GM12878 (cell line): ENCODE measurements around the gene ARHGEF18. TPM values are rescaled to one million over a fixed set of nuclear protein-coding genes. Genes with fewer than 3 reads are reported as not detected.

ENCODE experiments used
- ATAC-seq: fragments of 200-7000 bp; cut with Tn5 transposase; 3 replicates; pipeline ENCODE4 v1.9.1; 2020; ENCODE audit warnings: mild to moderate bottlenecking, moderate library complexity
- BruUV-seq: library from RNA; stranded (reverse); fragments of 400-500 nt; replicated peaks from 2 replicates; lab custom pipeline; 2021; lab: Mats Ljungman, UMichigan
- CTCF ChIA-PET: fragments of 300-600 bp; sonication (Branson Sonifier 250); formaldehyde crosslinking; extraction: SDS; loops from one replicate; lab custom pipeline; 2021; ENCODE audit warnings: inconsistent platforms; lab: Yijun Ruan, JAX
- POLR2A ChIA-PET: fragments of 350-600 bp; formaldehyde crosslinking; extraction: SDS; loops from one replicate; lab custom pipeline; 2021; ENCODE audit warnings: inconsistent platforms; lab: Charles Lee
- RAD21 ChIA-PET: fragments of 300-600 bp; sonication (Branson Sonifier 250); formaldehyde crosslinking; loops from one replicate; lab custom pipeline; 2023; ENCODE audit warnings: antibody characterized with exemption; ENCODE audit not compliant: unreplicated experiment; lab: Charles Lee
- SMC1A ChIA-PET: fragments of 300-600 bp; sonication (Branson Sonifier 250); formaldehyde crosslinking; loops from one replicate; lab custom pipeline; 2023; ENCODE audit not compliant: unreplicated experiment, uncharacterized antibody; lab: Charles Lee
- DNase-seq: peaks from one replicate; pipeline ENCODE4 v3.0.0-alpha.2; 2011; ENCODE audit warnings: low read depth, low spot score
- FAIRE-seq: peaks from 3 replicates; lab custom pipeline; 2011; peaks lifted over from hg19 to GRCh38; lab: Jason Lieb, UNC
- H2AFZ ChIP-seq: 2 replicates; pipeline ENCODE4 v1.6.0; 2011; ENCODE audit warnings: low read depth, low read length, control low read depth; ENCODE audit not compliant: control insufficient read depth
- H3K27ac ChIP-seq: 2 replicates; pipeline ENCODE4 v1.5.1; 2011; ENCODE audit warnings: control low read depth; ENCODE audit not compliant: control insufficient read depth, insufficient read depth
- H3K27me3 ChIP-seq, 2 experiments: replicated peaks in 1 of 2; 2 replicates each; pipeline versions ENCODE4 v1.6.0 to v1.6.1; 2011; ENCODE audit warnings: low read length in 1 of 2; ENCODE audit not compliant: control insufficient read depth in 2 of 2, insufficient read depth in 2 of 2
- H3K36me3 ChIP-seq, 2 experiments: 2 replicates each; pipeline ENCODE4 v1.5.1; 2011; ENCODE audit warnings: low read length in 1 of 2; ENCODE audit not compliant: control insufficient read depth in 2 of 2, insufficient read depth in 2 of 2
- H3K4me1 ChIP-seq: 2 replicates; pipeline ENCODE4 v1.6.1; 2011; ENCODE audit warnings: mild to moderate bottlenecking, low read length, moderate library complexity, mixed read lengths; ENCODE audit not compliant: control insufficient read depth, insufficient read depth
- H3K4me2 ChIP-seq: 2 replicates; pipeline ENCODE4 v1.6.0; 2011; ENCODE audit warnings: control low read depth; ENCODE audit not compliant: control insufficient read depth, insufficient read depth
- H3K4me3 ChIP-seq: fragments of 200-600 bp; sonication (generic); 2 replicates; pipeline ENCODE4 v1.5.1; 2016
- H3K79me2 ChIP-seq: 2 replicates; pipeline ENCODE4 v1.6.0; 2011; ENCODE audit warnings: low read length; ENCODE audit not compliant: control insufficient read depth, insufficient read depth
- H3K9ac ChIP-seq: 2 replicates; pipeline ENCODE4 v1.8.0; 2011; ENCODE audit warnings: low read length, control low read depth, mixed read lengths; ENCODE audit not compliant: control insufficient read depth, insufficient read depth
- H3K9me3 ChIP-seq: replicated peaks from 3 replicates; pipeline ENCODE4 v1.5.1; 2011; ENCODE audit warnings: mild to moderate bottlenecking, low read length; ENCODE audit not compliant: control insufficient read depth, insufficient read depth
- H4K20me1 ChIP-seq: 2 replicates; pipeline ENCODE4 v1.6.0; 2011; ENCODE audit not compliant: control insufficient read depth, insufficient read depth
- PAX5 ChIP-seq: IDR thresholded peaks from 2 replicates; pipeline ENCODE4 v1.6.1; 2011; ENCODE audit warnings: low read depth, low read length, borderline replicate concordance
- SKIL ChIP-seq: fragments of 450-650 bp; IDR thresholded peaks from 2 replicates; pipeline ENCODE4 v1.6.1; 2017; ENCODE audit warnings: mild to moderate bottlenecking, low read depth, inconsistent platforms; ENCODE audit not compliant: poor library complexity, severe bottlenecking
- SMARCA5 ChIP-seq: fragments of 450-650 bp; IDR thresholded peaks from 2 replicates; pipeline ENCODE4 v1.6.1; 2017; ENCODE audit warnings: mild to moderate bottlenecking
- SUPT20H ChIP-seq: IDR thresholded peaks from 2 replicates; pipeline ENCODE4 v1.6.1; 2011; ENCODE audit warnings: low read depth, mild to moderate bottlenecking, low read length, moderate library complexity, borderline replicate concordance; ENCODE audit not compliant: control insufficient read depth
- SUZ12 ChIP-seq: fragments of 200-600 bp; sonication (generic); IDR thresholded peaks from one replicate; pipeline ENCODE4 v1.6.1; 2018; ENCODE audit warnings: antibody characterized with exemption, mild to moderate bottlenecking; ENCODE audit not compliant: unreplicated experiment
- ZZZ3 ChIP-seq: IDR thresholded peaks from 2 replicates; pipeline ENCODE4 v1.6.1; 2011; ENCODE audit warnings: low read depth; ENCODE audit not compliant: control insufficient read depth, insufficient read length
- WGBS: methylation state at CpG from one replicate; pipeline ENCODE4 v1.1.6; 2016; ENCODE audit warnings: low lambda C conversion rate; ENCODE audit not compliant: insufficient replicate concordance, insufficient coverage; ENCODE audit errors: missing lambda C conversion rate; 5-methylcytosine and 5-hydroxymethylcytosine counted together
- in situ Hi-C: fragments of 300-500 bp; cut with MboI; formaldehyde crosslinking; loops from 9 replicates; pipeline ENCODE4 v1.14.3; 2018; ENCODE audit warnings: mixed read lengths
- intact Hi-C: fragments of 100-400 bp; cut with micrococcal nuclease; formaldehyde crosslinking; loops from one replicate; pipeline ENCODE4 v1.14.2; 2022; ENCODE audit not compliant: unreplicated experiment
- polyA plus RNA-seq, 11 experiments: library from polyadenylated mRNA; depleted of rRNA in 4 of 11; unstranded in 6 of 11; stranded (reverse) in 5 of 11; fragments of >200 nt; fragmentation: Nextera tagmentation in 4 of 11; fragmentation: Illumina TruSeq in 1 of 11; extraction: Ambion mirVana in 4 of 11; extraction: Trizol in 1 of 11; gene quantifications; 1 replicate in 1 of 11; 2 replicates in 10 of 11; pipeline versions ENCODE4 v1.2.1 to v1.2.3, GENCODE V29; 2011 to 2016; ENCODE audit warnings: inconsistent platforms in 2 of 11, missing spikeins in 2 of 11, low read depth in 1 of 11
- total RNA-seq, 4 experiments: library from RNA; depleted of rRNA in 3 of 4; stranded (reverse); fragments of >200 nt in 3 of 4; fragmentation: Illumina TruSeq in 1 of 4; extraction: Trizol in 1 of 4; gene quantifications; 2 replicates each; pipeline versions ENCODE4 v1.2.1 to v1.2.3, GENCODE V29; 2013 to 2021

Gene ARHGEF18
- total and polyA plus RNA-seq, 10 of the 15 experiments (the other 5 are each of a cell fraction or from before 2014, with no cell fraction given) = 0.31 to 32.3 (median 13.4) TPM

DNA sequence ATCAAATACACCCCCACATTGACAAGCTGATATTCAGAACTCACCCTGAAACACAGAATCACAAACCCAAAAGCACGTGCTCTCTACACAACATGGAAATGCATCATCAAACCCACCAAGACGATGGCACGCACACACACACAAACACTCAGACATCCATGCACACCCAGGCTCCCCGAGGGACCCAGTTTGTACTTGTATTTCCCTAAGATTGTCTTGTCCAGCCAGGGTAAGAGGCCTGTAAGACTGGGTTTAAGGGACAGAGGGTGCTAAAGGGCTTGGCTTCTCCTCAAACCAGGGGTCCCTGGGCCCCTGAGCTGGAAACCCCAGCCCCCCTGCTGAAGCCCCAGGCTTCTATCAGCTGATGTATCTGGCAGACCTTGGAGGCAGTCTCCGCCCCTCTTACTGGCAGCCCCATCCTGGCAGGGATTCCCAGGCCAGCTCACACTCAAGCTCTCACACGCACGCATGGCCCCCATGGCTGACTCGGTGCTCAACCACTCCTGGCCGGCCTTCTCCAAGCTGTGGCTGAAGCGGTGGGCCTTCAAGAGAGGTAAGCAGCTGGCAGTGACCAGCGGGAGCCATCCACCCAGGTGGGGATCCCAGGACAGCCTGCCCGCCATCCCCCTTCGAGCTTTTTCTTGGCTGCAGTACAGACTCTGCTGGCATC, 6.5 kb downstream of the ARHGEF18 start (continued):
- TF ChIP-seq SKIL (no peak), PAX5 (no peak; the same call in 1 of the 2 replicates), SUPT20H (no peak), SUZ12 (no peak), SMARCA5 (no peak)

DNA sequence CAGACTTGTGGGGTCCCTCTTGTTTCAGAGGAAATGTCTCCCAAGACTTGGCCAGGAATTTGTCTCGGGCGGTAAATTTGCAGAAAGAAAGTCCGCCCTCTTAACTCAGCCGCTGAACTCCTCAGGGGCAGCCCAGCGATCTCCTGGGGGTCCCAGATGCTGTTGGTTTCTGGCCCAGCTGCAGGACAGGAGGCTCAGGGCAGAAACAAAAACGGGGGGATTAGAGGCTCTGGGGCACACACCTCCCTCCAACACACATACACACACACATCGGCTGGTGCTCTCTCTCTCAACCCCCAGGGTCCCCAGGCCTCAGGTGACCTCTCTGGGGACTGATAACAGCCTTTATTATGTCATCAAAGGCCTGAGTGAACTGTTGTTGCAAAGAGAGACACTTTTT, 7.1 kb downstream of the ARHGEF18 start:
- Histone ChIP-seq H4K20me1 (no peaks in the 10 kb centered on the region), H3K9ac (no peak overlapping the region), H3K27ac (no peak overlapping the region), H3K4me1 (peaks cover 9% of the 10 kb centered on the region), H3K9me3 (peaks cover 4% of the 10 kb centered on the region), H3K36me3 (no peaks in the 10 kb centered on the region), H2AFZ (no peak overlapping the region), H3K79me2 (no peaks in the 10 kb centered on the region)
- no TSS peak for BruUV-seq
- DNase-seq (no peak), ATAC-seq (no peak)
- ChIA-PET CTCF (interaction anchor here (1.0 to 5.1 kb wide), 7 partner anchors 11 to 212 kb away, joined by 3 to 60 read pairs (median 7); no protein-coding TSS in a partner anchor), SMC1A (interaction anchor here (1.2 to 2.5 kb wide), 2 partner anchors 11 to 27 kb away, joined by 3 to 14 read pairs; no protein-coding TSS in a partner anchor), POLR2A (no interaction called here), RAD21 (interaction anchor here (2.1 to 2.9 kb wide), 3 partner anchors 10 to 212 kb away, joined by 12 to 20 read pairs (median 13); no protein-coding TSS in a partner anchor)
- 77% methylated on average over 7 of the region's 7 CpGs for WGBS
- in situ Hi-C loops = no loop called here
- TF ChIP-seq ZZZ3 = no peak
- TF ChIP-seq, all 136 proteins: peak for 0
- no peaks in the 10 kb centered on the region for H3K27me3 ChIP-seq
- FAIRE-seq = no peak
- H3K4me2 ChIP-seq = no peak overlapping the region
- intact Hi-C loops = loop anchor here (2.0 kb wide), 1 partner anchor 25 kb away; no protein-coding TSS in a partner anchor
- no peak overlapping the region for H3K4me3 ChIP-seq
